KBM-7 (cell line): ENCODE measurements around the gene SLC25A11.

Experiments used
- DNase-seq: peaks from one replicate; pipeline ENCODE4 v3.0.0-alpha.2; 2015
- in situ Hi-C: fragments of 300-500 bp; cut with MboI; formaldehyde crosslinking; loops from 2 replicates; pipeline ENCODE4 v1.14.3; 2020; ENCODE audit warnings: low sequenced_read_pairs, low pct_unique_long_range_greater_than_20kb, mixed read lengths

SLC25A11 gene

GRCh38 chr17:4900231-4901107 lies 39.4 kb downstream of the SLC25A11 start:
- no peak for DNase-seq
- in situ Hi-C loops = no loop called here

- in situ Hi-C loops = loop anchor here (25.0 kb wide), 1 partner anchor 312 kb away; the partner anchor contains the start of gene SMTNL2
- no peak for DNase-seq
Observed at GRCh38 chr17:4899341-4900230, 40.3 kb downstream of the SLC25A11 start, which contains the start of gene C17orf107. Gene C17orf107 (plus strand): TSS chr17:4899536. CDS start chr17:4899763, 227 bp downstream.

GRCh38 chr17:4898927-4899326 lies 40.9 kb downstream of the SLC25A11 start:
- in situ Hi-C loops = loop anchor here (25.0 kb wide), 1 partner anchor 312 kb away; the partner anchor contains the start of gene SMTNL2
- no peak for DNase-seq

GRCh38 chr17:4898351-4898750 lies 41.5 kb downstream of the SLC25A11 start:
- in situ Hi-C loops = loop anchor here (25.0 kb wide), 1 partner anchor 311 kb away; the partner anchor contains the start of gene SMTNL2
- DNase-seq = no peak

- no peak for DNase-seq
- in situ Hi-C loops = loop anchor here (25.0 kb wide), 1 partner anchor 310 kb away; the partner anchor contains the start of gene SMTNL2
Observed at GRCh38 chr17:4897785-4898184, 42.1 kb downstream of the SLC25A11 start.

- DNase-seq = no peak
- in situ Hi-C loops = loop anchor here (25.0 kb wide), 1 partner anchor 310 kb away; the partner anchor contains the start of gene SMTNL2
Observed at GRCh38 chr17:4897198-4897687, 42.6 kb downstream of the SLC25A11 start.

- DNase-seq = no peak
- in situ Hi-C loops = loop anchor here (25.0 kb wide), 1 partner anchor 309 kb away; the partner anchor contains the start of gene SMTNL2
Observed at GRCh38 chr17:4896332-4897197, 43.3 kb downstream of the SLC25A11 start.

GRCh38 chr17:4895657-4896331 lies 44.1 kb downstream of the SLC25A11 start:
- no peak for DNase-seq
- in situ Hi-C loops = loop anchor here (25.0 kb wide), 1 partner anchor 308 kb away; the partner anchor contains the start of gene SMTNL2

- no peak for DNase-seq
- in situ Hi-C loops = loop anchor here (25.0 kb wide), 1 partner anchor 308 kb away; the partner anchor contains the start of gene SMTNL2
Observed at GRCh38 chr17:4895121-4895520, 44.7 kb downstream of the SLC25A11 start.

- DNase-seq = no peak
- in situ Hi-C loops = loop anchor here (25.0 kb wide), 1 partner anchor 307 kb away; the partner anchor contains the start of gene SMTNL2
Observed at GRCh38 chr17:4893721-4894560, 45.9 kb downstream of the SLC25A11 start.

GRCh38 chr17:4893272-4893671 lies 46.6 kb downstream of the SLC25A11 start:
- DNase-seq = no peak
- in situ Hi-C loops = loop anchor here (25.0 kb wide), 1 partner anchor 306 kb away; the partner anchor contains the start of gene SMTNL2

- in situ Hi-C loops = loop anchor here (25.0 kb wide), 1 partner anchor 305 kb away; the partner anchor contains the start of gene SMTNL2
- DNase-seq = no peak
Observed at GRCh38 chr17:4892499-4893221, 47.2 kb downstream of the SLC25A11 start.

- in situ Hi-C loops = loop anchor here (25.0 kb wide), 1 partner anchor 304 kb away; the partner anchor contains the start of gene SMTNL2
- no peak for DNase-seq
Observed at GRCh38 chr17:4891411-4892410, 48.1 kb downstream of the SLC25A11 start.

- in situ Hi-C loops = loop anchor here (25.0 kb wide), 1 partner anchor 300 kb away; the partner anchor contains the start of gene SMTNL2
- DNase-seq = no peak
Observed at GRCh38 chr17:4887581-4887980, 52.3 kb downstream of the SLC25A11 start.
